Measurements from ENCODE around the gene ADAMTS9.

- no peak for TF ChIP-seq CTCF (IDR thresholded peaks at IDR 0.05 in 8 of 11, conservative IDR thresholded peaks at IDR 0.05 in 3 of 11)
- no peak for TF ChIP-seq POLR2AphosphoS5 (IDR thresholded peaks at IDR 0.05)
Observed at GRCh38 chr3:64644483-64644882, 43.3 kb downstream of the ADAMTS9 start.
